HEK293 (cell line): ENCODE results near the gene PDE1C.

ENCODE experiments used
- ATF2 ChIP-seq: fragments of 450-650 bp; formaldehyde crosslinking; IDR thresholded peaks from 2 replicates; pipeline ENCODE4 v1.5.1; 2016; ENCODE audit warnings: missing biosample characterization, missing genetic modification characterization, low read depth
- CTCF ChIP-seq: fragments of 450-650 bp; formaldehyde crosslinking; IDR thresholded peaks from 2 replicates; pipeline ENCODE4 v1.5.1; 2016; ENCODE audit warnings: missing biosample characterization, missing genetic modification characterization
- IKZF3 ChIP-seq: fragments of 450-650 bp; IDR thresholded peaks from 2 replicates; pipeline ENCODE4 v1.5.0; 2018; ENCODE audit warnings: missing biosample characterization, mild to moderate bottlenecking, missing genetic modification characterization, moderate library complexity
- KLF16 ChIP-seq: fragments of 450-650 bp; formaldehyde crosslinking; IDR thresholded peaks from 2 replicates; pipeline ENCODE4 v1.5.1; 2017; ENCODE audit warnings: missing biosample characterization, missing genetic modification characterization
- REST ChIP-seq: fragments of 450-650 bp; formaldehyde crosslinking; IDR thresholded peaks from 2 replicates; pipeline ENCODE4 v1.5.1; 2016; ENCODE audit warnings: missing biosample characterization, missing genetic modification characterization
- TCF7L2 ChIP-seq: IDR thresholded peaks from 2 replicates; pipeline ENCODE4 v1.6.1; 2011; ENCODE audit warnings: low read depth, mild to moderate bottlenecking, inconsistent platforms, low read length, moderate library complexity, borderline replicate concordance
- TSHZ1 ChIP-seq: fragments of 450-650 bp; formaldehyde crosslinking; IDR thresholded peaks from 2 replicates; pipeline ENCODE4 v1.5.1; 2016; ENCODE audit warnings: missing biosample characterization, missing genetic modification characterization, borderline replicate concordance
- ZBTB44 ChIP-seq: fragments of 450-650 bp; IDR thresholded peaks from 2 replicates; pipeline ENCODE4 v1.5.1; 2018; ENCODE audit warnings: missing biosample characterization, mild to moderate bottlenecking, missing genetic modification characterization
- ZBTB49 ChIP-seq: fragments of 450-650 bp; formaldehyde crosslinking; IDR thresholded peaks from 2 replicates; pipeline ENCODE4 v1.5.1; 2016; ENCODE audit warnings: missing biosample characterization, missing genetic modification characterization, low read depth
- ZNF211 ChIP-seq: fragments of 450-650 bp; formaldehyde crosslinking; IDR thresholded peaks from 2 replicates; pipeline ENCODE4 v1.5.1; 2016; ENCODE audit warnings: low read depth, missing biosample characterization, missing genetic modification characterization
- ZNF23 ChIP-seq: fragments of 450-650 bp; formaldehyde crosslinking; IDR thresholded peaks from 2 replicates; pipeline ENCODE4 v1.5.1; 2016; ENCODE audit warnings: missing biosample characterization, missing genetic modification characterization, borderline replicate concordance
- ZNF274 ChIP-seq, 2 experiments: fragments of 200-500 bp in 1 of 2; fragments of 450-650 bp in 1 of 2; sonication (Bioruptor generic) in 1 of 2; formaldehyde crosslinking in 1 of 2; IDR thresholded peaks; 2 replicates each; pipeline versions ENCODE4 v1.5.1 to v1.6.1; 2014 to 2016; ENCODE audit warnings: borderline replicate concordance in 1 of 2, inconsistent platforms in 1 of 2, low read length in 1 of 2, missing biosample characterization in 1 of 2, missing genetic modification characterization in 1 of 2
- ZNF639 ChIP-seq: fragments of 450-650 bp; formaldehyde crosslinking; IDR thresholded peaks from 2 replicates; pipeline ENCODE4 v1.5.1; 2016; ENCODE audit warnings: missing biosample characterization, missing genetic modification characterization
- ZNF76 ChIP-seq: fragments of 450-650 bp; formaldehyde crosslinking; IDR thresholded peaks from 2 replicates; pipeline ENCODE4; 2016; ENCODE audit warnings: low read depth, missing biosample characterization, missing genetic modification characterization, borderline replicate concordance

GRCh38 chr7:32075612-32076011 is 5.4 kb upstream of the PDE1C start:
- TF ChIP-seq ZBTB49 (tag by site-specific recombination) (no peak), ZNF211 (tag by site-specific recombination) (no peak), TSHZ1 (tag by site-specific recombination) (no peak), CTCF (tag by site-specific recombination) (no peak), ZNF76 (no peak), ZBTB44 (tag by site-specific recombination) (no peak), ZNF274 (IDR thresholded peaks at IDR 0.05; ENCODE audit: low read length) (no peak), ZNF274 (tag by site-specific recombination; IDR thresholded peaks at IDR 0.05; ENCODE audit: borderline replicate concordance) (no peak), REST (no peak), ATF2 (no peak), KLF16 (no peak), IKZF3 (tag by site-specific recombination) (no peak), ZNF23 (tag by site-specific recombination) (no peak), ZNF639 (no peak), TCF7L2 (no peak)
